ENCODE results near the gene NIM1K. TPM values are rescaled to one million over a fixed set of nuclear protein-coding genes. Genes with fewer than 3 reads are reported as not detected.
A peak's percentile ranks its signal among the peaks of the same experiment; 100 is the strongest.

Gene NIM1K
- total RNA-seq, 1 experiment from 2014 or later, result 0.59 TPM

DNA sequence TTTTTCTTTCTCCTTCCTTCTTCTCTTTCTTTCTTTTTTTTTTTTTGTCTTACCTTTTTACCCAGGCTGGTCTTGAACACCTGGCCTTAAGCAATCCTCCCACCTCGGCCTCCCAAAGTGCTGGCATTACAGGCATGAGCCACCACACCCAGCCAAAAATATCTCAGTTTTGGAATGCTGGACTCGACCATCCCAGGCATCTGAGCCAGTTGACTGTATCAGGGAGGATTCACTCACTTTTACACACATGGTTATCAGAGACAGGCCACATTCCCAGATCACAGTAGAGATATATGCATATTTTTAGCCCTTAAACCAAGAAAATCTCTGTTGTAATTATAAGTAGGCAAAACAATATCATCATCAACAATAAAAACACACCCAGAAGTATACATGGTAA, 21.9 kb downstream of the NIM1K start:
- no peak for TF ChIP-seq SIN3A (IDR thresholded peaks at IDR 0.05; ENCODE audit: borderline replicate concordance, insufficient read depth, low read depth, low read length)
- TF ChIP-seq POLR2AphosphoS5 (IDR thresholded peaks at IDR 0.05; ENCODE audit: low read depth, low read length), result no peak
- in situ Hi-C loops (cut with HindIII; ENCODE audit: low pct_unique_long_range_greater_than_20kb, low sequenced_read_pairs) (no loop called here), intact Hi-C loops (cut with micrococcal nuclease; ENCODE audit: unreplicated experiment) (no loop called here)
- H3K4me3 ChIP-seq (ENCODE audit: low read depth in 2 of 2, low read length in 2 of 2), result no peak overlapping the region
- DNase-seq (ENCODE audit: low read depth, low spot score) (no peak), ATAC-seq (no peak)
- ChIA-PET POLR2A (no interaction called here), CTCF (no interaction called here)
- BruUV-seq (replicated peaks), result no TSS peak
- H3K4me1 ChIP-seq (ENCODE audit: control insufficient read depth, insufficient read depth, low read length), result no peaks in the 10 kb centered on the region
- no peak overlapping the region for H3K27ac ChIP-seq (ENCODE audit: low read length)
- no peaks in the 10 kb centered on the region for H3K9me3 ChIP-seq (ENCODE audit: control insufficient read depth, insufficient read depth, low read depth, low read length)
- H3K27me3 ChIP-seq (ENCODE audit: control insufficient read depth, insufficient read depth, low read length), result peaks cover 5% of the 10 kb centered on the region
- H3K36me3 ChIP-seq (ENCODE audit: control insufficient read depth, insufficient read depth, low read length), result no peaks in the 10 kb centered on the region

DNA sequence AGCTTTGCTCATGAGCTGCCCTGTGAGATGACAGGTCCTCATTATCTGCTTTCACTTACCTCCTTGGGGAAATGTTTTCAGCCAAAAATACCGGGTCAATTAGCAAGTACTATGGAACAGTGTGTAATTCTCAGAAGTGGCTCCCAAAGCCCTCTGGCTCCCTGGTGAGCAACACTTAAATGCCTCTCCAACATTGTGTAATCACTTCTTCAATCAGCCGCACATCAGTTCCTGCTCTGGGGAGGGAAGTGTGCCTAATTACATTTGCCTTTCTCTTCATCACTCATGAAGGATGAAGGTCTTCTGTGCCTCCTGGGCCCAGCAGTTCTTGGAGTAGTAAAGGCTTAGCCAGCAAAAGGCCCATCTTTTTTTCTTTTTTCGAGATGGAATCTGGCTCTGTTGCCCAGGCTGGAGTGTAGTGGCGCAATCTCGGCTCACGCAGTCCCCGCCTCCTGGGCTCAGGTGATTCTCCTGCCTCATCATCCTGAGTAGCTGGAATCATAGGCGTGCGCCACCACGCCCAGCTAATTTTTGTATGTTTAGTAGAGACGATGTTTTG, 23.1 kb downstream of the NIM1K start:
- TF ChIP-seq SIN3A (IDR thresholded peaks at IDR 0.05; ENCODE audit: borderline replicate concordance, insufficient read depth, low read depth, low read length), result no peak
- TF ChIP-seq TCF7L2 (IDR thresholded peaks at IDR 0.05; ENCODE audit: low read depth, low read length), result no peak
- TF ChIP-seq, protein P1, sequence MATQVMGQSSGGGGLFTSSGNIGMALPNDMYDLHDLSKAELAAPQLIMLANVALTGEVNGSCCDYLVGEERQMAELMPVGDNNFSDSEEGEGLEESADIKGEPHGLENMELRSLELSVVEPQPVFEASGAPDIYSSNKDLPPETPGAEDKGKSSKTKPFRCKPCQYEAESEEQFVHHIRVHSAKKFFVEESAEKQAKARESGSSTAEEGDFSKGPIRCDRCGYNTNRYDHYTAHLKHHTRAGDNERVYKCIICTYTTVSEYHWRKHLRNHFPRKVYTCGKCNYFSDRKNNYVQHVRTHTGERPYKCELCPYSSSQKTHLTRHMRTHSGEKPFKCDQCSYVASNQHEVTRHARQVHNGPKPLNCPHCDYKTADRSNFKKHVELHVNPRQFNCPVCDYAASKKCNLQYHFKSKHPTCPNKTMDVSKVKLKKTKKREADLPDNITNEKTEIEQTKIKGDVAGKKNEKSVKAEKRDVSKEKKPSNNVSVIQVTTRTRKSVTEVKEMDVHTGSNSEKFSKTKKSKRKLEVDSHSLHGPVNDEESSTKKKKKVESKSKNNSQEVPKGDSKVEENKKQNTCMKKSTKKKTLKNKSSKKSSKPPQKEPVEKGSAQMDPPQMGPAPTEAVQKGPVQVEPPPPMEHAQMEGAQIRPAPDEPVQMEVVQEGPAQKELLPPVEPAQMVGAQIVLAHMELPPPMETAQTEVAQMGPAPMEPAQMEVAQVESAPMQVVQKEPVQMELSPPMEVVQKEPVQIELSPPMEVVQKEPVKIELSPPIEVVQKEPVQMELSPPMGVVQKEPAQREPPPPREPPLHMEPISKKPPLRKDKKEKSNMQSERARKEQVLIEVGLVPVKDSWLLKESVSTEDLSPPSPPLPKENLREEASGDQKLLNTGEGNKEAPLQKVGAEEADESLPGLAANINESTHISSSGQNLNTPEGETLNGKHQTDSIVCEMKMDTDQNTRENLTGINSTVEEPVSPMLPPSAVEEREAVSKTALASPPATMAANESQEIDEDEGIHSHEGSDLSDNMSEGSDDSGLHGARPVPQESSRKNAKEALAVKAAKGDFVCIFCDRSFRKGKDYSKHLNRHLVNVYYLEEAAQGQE (IDR thresholded peaks at IDR 0.05; ENCODE audit: insufficient read depth in 1 of 2, low read depth in 2 of 2, low read length in 1 of 2), result no peak
- TF ChIP-seq POLR2AphosphoS5 (IDR thresholded peaks at IDR 0.05; ENCODE audit: low read depth, low read length), result no peak
- TF ChIP-seq, protein P2, sequence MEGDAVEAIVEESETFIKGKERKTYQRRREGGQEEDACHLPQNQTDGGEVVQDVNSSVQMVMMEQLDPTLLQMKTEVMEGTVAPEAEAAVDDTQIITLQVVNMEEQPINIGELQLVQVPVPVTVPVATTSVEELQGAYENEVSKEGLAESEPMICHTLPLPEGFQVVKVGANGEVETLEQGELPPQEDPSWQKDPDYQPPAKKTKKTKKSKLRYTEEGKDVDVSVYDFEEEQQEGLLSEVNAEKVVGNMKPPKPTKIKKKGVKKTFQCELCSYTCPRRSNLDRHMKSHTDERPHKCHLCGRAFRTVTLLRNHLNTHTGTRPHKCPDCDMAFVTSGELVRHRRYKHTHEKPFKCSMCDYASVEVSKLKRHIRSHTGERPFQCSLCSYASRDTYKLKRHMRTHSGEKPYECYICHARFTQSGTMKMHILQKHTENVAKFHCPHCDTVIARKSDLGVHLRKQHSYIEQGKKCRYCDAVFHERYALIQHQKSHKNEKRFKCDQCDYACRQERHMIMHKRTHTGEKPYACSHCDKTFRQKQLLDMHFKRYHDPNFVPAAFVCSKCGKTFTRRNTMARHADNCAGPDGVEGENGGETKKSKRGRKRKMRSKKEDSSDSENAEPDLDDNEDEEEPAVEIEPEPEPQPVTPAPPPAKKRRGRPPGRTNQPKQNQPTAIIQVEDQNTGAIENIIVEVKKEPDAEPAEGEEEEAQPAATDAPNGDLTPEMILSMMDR (IDR thresholded peaks at IDR 0.05), result no peak
- POLR2A ChIA-PET, result no interaction called here
- no peak for DNase-seq (ENCODE audit: low read depth, low spot score)
- Histone ChIP-seq H3K4me3 (ENCODE audit: low read depth in 2 of 2, low read length in 2 of 2) (no peak overlapping the region), H3K27ac (ENCODE audit: low read length) (no peak overlapping the region), H3K36me3 (ENCODE audit: control insufficient read depth, insufficient read depth, low read length) (no peaks in the 10 kb centered on the region), H3K27me3 (ENCODE audit: control insufficient read depth, insufficient read depth, low read length) (peaks cover 5% of the 10 kb centered on the region), H3K4me1 (ENCODE audit: control insufficient read depth, insufficient read depth, low read length) (no peaks in the 10 kb centered on the region), H3K9me3 (ENCODE audit: control insufficient read depth, insufficient read depth, low read depth, low read length) (no peaks in the 10 kb centered on the region)
- BruUV-seq (replicated peaks), result no TSS peak
- in situ Hi-C loops (cut with HindIII; ENCODE audit: low pct_unique_long_range_greater_than_20kb, low sequenced_read_pairs) (no loop called here), intact Hi-C loops (cut with micrococcal nuclease; ENCODE audit: unreplicated experiment) (no loop called here)
- CTCF ChIA-PET, result no interaction called here
- ATAC-seq, result peak; percentile 38; the same call in 1 of the 2 replicates

DNA sequence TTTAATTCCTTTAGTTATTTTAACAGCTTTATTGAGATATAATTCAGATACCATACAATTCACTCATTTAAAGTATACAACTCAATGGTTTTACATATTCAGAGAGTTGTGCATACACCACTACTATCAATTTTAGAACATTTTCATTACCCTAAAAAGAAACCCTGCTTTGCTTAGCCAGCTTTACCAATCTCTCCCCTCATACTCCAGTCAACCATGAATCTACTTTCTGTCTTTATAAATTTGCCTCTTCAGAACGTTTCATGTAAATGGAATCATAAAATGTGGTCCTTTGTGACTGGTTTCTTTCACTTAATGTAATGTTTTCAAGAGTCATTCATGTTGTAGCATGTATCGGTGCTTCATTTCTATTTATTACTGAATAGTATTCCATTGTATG, 24.9 kb downstream of the NIM1K start:
- Histone ChIP-seq H3K27ac (ENCODE audit: low read length) (no peak overlapping the region), H3K4me1 (ENCODE audit: control insufficient read depth, insufficient read depth, low read length) (no peaks in the 10 kb centered on the region), H3K9me3 (ENCODE audit: control insufficient read depth, insufficient read depth, low read depth, low read length) (no peaks in the 10 kb centered on the region), H3K36me3 (ENCODE audit: control insufficient read depth, insufficient read depth, low read length) (no peaks in the 10 kb centered on the region), H3K4me3 (ENCODE audit: low read depth in 2 of 2, low read length in 2 of 2) (no peak overlapping the region), H3K27me3 (ENCODE audit: control insufficient read depth, insufficient read depth, low read length) (no peaks in the 10 kb centered on the region)
- ChIA-PET CTCF (no interaction called here), POLR2A (no interaction called here)
- intact Hi-C loops (cut with micrococcal nuclease; ENCODE audit: unreplicated experiment) (no loop called here), in situ Hi-C loops (cut with HindIII; ENCODE audit: low pct_unique_long_range_greater_than_20kb, low sequenced_read_pairs) (no loop called here)
- DNase-seq (ENCODE audit: low read depth, low spot score) (no peak), ATAC-seq (no peak)
- TF ChIP-seq, protein P2 (IDR thresholded peaks at IDR 0.05), result no peak
- TF ChIP-seq, protein P1 (IDR thresholded peaks at IDR 0.05; ENCODE audit: insufficient read depth in 1 of 2, low read depth in 2 of 2, low read length in 1 of 2), result no peak
- TF ChIP-seq SIN3A (IDR thresholded peaks at IDR 0.05; ENCODE audit: borderline replicate concordance, insufficient read depth, low read depth, low read length) (no peak), POLR2AphosphoS5 (IDR thresholded peaks at IDR 0.05; ENCODE audit: low read depth, low read length) (no peak), TCF7L2 (IDR thresholded peaks at IDR 0.05; ENCODE audit: low read depth, low read length) (no peak)
- no TSS peak for BruUV-seq (replicated peaks)

All from Panc1 (cell line).